Mesodermal cell (in vitro differentiated cells): ENCODE data around the gene SASH1.

Source experiments
- H3K27ac ChIP-seq: 2 replicates; pipeline ENCODE4 v1.7.0; 2013; ENCODE audit warnings: mild to moderate bottlenecking, low read depth, low read length, moderate library complexity; ENCODE audit not compliant: severe bottlenecking
- H3K36me3 ChIP-seq: 2 replicates; pipeline ENCODE4 v1.7.1; 2013; ENCODE audit warnings: mild to moderate bottlenecking, low read length, moderate library complexity; ENCODE audit not compliant: control insufficient read depth, insufficient read depth
- H3K4me1 ChIP-seq: one replicate; pipeline ENCODE4 v1.7.1; 2013; ENCODE audit warnings: mild to moderate bottlenecking, low read length; ENCODE audit not compliant: insufficient read depth, control insufficient read depth, poor library complexity, severe bottlenecking
- H3K4me3 ChIP-seq: 2 replicates; pipeline ENCODE4 v1.7.0; 2013; ENCODE audit warnings: low read length, control low read depth, mild to moderate bottlenecking; ENCODE audit not compliant: insufficient read depth, poor library complexity, severe bottlenecking; ENCODE audit errors: extremely low read depth
- H3K9me3 ChIP-seq: 2 replicates; pipeline ENCODE4 v1.7.1; 2013; ENCODE audit warnings: mild to moderate bottlenecking, low read length, moderate library complexity; ENCODE audit not compliant: control insufficient read depth
- WGBS, 2 experiments: methylation state at CpG; one replicate each; pipeline ENCODE4 v1.1.5; 2013; ENCODE audit warnings: missing lambda C conversion rate in 2 of 2; ENCODE audit not compliant: insufficient coverage in 2 of 2; 5-methylcytosine and 5-hydroxymethylcytosine counted together

Gene SASH1

GRCh38 chr6:148530976-148531375, 188.3 kb downstream of the SASH1 start:
- H3K9me3 ChIP-seq, result no peaks in the 10 kb centered on the region
- H3K27ac ChIP-seq, result peak overlapping the region; percentile 84
- 91 to 94% methylated on average over 3 to 4 of the region's 4 CpGs for WGBS, 2 experiments
- peaks cover 5% of the 10 kb centered on the region for H3K4me1 ChIP-seq
- no peak overlapping the region for H3K4me3 ChIP-seq
- H3K36me3 ChIP-seq, result peaks cover 80% of the 10 kb centered on the region

GRCh38 chr6:148532698-148533097, 190.1 kb downstream of the SASH1 start:
- H3K9me3 ChIP-seq, result no peaks in the 10 kb centered on the region
- WGBS, 2 experiments, result 99% methylated on average over 13 of the region's 13 CpGs
- H3K4me1 ChIP-seq, result peaks cover 5% of the 10 kb centered on the region
- H3K4me3 ChIP-seq, result no peak overlapping the region
- H3K27ac ChIP-seq, result no peak overlapping the region
- H3K36me3 ChIP-seq, result peaks cover 85% of the 10 kb centered on the region

- Histone ChIP-seq H3K9me3 (no peaks in the 10 kb centered on the region), H3K4me3 (no peak overlapping the region), H3K4me1 (peaks cover 5% of the 10 kb centered on the region), H3K27ac (no peak overlapping the region), H3K36me3 (peaks cover 85% of the 10 kb centered on the region)
- WGBS, 2 experiments, result 93 to 95% methylated on average over 21 to 22 of the region's 24 CpGs
Measured at GRCh38 chr6:148533309-148534107, 190.9 kb downstream of the SASH1 start.

DNA sequence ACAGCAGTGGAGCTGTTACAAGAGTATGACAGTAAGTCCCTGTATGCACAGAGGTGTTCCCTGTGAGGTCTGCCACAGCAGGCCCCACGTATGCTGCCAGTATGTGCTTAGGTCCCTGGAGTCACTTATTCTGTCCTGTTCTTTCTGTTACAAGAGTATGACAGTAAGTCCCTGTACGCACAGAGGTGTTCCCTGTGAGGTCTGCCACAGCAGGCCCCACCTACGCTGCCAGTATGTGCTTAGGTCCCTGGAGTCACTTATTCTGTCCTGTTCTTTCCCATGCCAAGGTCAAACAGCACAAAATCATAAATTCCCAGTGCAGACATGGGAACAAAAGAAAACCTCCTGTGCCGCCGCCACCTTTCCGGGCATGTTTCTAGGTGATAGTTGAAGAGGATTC, 192.2 kb downstream of the SASH1 start:
- 91 to 92% methylated on average over 2 to 5 of the region's 6 CpGs for WGBS, 2 experiments
- no peaks in the 10 kb centered on the region for H3K9me3 ChIP-seq
- H3K36me3 ChIP-seq, result peaks cover 81% of the 10 kb centered on the region
- H3K27ac ChIP-seq, result no peak overlapping the region
- peaks cover 5% of the 10 kb centered on the region for H3K4me1 ChIP-seq
- no peak overlapping the region for H3K4me3 ChIP-seq

DNA sequence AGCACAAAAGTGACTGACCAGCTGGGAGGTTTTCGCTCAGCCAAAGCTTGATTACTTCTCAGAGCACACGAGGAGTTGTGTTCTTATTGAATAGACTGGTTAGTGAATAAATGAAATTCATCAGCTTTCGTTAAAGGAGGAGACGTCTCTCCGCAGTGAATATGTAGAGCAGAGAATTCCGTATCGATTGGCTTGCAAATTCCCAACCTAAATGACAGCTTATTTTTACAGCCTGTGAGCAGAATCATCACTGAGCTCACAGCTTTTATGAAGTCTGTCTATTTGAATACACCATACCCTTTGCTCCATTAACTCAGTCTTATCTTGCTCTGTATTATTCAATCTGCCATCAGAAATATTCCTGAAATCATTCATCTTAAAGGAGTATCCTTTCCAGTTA, 192.7 kb downstream of the SASH1 start:
- no peak overlapping the region for H3K4me3 ChIP-seq
- no peak overlapping the region for H3K27ac ChIP-seq
- H3K36me3 ChIP-seq, result peaks cover 86% of the 10 kb centered on the region
- peaks cover 5% of the 10 kb centered on the region for H3K4me1 ChIP-seq
- WGBS, 2 experiments, result 90 to 99% methylated on average over 7 of the region's 7 CpGs
- H3K9me3 ChIP-seq, result no peaks in the 10 kb centered on the region

GRCh38 chr6:148535976-148536375, 193.3 kb downstream of the SASH1 start:
- Histone ChIP-seq H3K4me3 (no peak overlapping the region), H3K4me1 (peaks cover 3% of the 10 kb centered on the region), H3K9me3 (no peaks in the 10 kb centered on the region), H3K27ac (no peak overlapping the region), H3K36me3 (peaks cover 91% of the 10 kb centered on the region)
- WGBS, 2 experiments, result 85 to 100% methylated on average over 1 to 2 of the region's 3 CpGs

DNA sequence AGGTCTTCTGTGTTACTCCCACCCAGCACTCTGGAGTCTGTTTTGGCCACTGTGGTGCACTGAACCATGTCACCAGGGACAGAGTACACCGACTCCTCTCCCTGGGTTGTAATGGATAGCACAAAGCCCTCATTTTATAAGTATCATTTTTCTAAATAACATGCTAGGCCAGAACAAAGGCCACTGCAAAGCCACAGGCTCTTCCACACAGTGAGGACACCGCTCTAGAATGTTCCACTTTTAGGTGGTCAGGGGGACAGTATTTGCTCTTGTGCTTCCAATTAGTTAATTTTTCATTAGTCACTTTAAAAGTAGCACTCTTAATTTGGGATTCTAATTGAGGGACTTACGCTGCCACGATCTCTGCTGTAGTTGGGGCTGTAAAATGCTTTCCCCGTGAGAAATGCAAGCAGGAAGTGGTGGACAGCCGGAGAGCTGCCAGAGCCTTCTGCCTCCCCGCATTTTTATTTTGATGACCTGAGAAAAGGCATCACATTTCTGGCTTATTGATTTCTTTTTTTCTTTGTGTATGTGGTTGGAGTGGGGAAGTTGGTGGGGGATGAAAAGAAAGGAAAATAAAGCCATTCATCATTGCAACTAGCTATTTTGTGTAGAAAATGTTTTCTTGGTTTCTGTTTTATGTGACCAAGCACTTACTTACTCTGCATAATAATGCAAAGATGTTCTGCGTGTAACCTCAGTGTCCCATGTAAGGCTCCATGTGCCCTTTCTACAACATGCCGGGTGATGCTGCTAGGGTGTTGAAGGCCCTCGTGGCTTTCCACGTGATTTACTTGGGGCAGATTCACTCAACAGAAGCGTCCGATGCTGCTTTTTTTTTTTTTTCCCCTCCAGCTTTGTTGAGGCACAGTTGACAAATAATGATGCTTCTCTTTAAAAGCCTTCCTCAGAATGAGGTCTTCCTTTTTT, 195.9 kb downstream of the SASH1 start:
- peak overlapping the region; percentile 31 for H3K27ac ChIP-seq
- no peaks in the 10 kb centered on the region for H3K4me1 ChIP-seq
- H3K9me3 ChIP-seq, result no peaks in the 10 kb centered on the region
- 90 to 92% methylated on average over 12 to 13 of the region's 13 CpGs for WGBS, 2 experiments
- H3K36me3 ChIP-seq, result peaks cover 91% of the 10 kb centered on the region
- H3K4me3 ChIP-seq, result no peak overlapping the region

GRCh38 chr6:148543540-148543939, 200.9 kb downstream of the SASH1 start:
- Histone ChIP-seq H3K4me3 (no peak overlapping the region), H3K36me3 (peaks cover 91% of the 10 kb centered on the region), H3K9me3 (no peaks in the 10 kb centered on the region), H3K4me1 (no peaks in the 10 kb centered on the region), H3K27ac (no peak overlapping the region)
- 95% methylated on average over 4 to 5 of the region's 6 CpGs for WGBS, 2 experiments

DNA sequence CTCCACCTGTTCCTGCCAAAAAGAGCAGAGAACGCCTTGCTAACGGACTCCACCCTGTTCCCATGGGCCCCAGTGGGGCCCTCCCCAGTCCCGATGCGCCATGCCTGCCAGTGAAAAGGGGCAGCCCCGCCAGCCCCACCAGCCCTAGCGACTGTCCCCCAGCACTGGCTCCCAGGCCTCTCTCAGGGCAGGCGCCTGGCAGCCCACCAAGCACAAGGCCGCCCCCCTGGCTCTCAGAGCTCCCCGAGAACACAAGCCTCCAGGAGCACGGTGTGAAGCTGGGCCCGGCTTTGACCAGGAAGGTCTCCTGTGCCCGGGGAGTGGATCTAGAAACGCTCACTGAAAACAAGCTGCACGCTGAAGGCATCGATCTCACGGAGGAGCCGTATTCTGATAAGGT, 201.8 kb downstream of the SASH1 start:
- Histone ChIP-seq H3K4me1 (no peaks in the 10 kb centered on the region), H3K4me3 (no peak overlapping the region), H3K36me3 (peaks cover 97% of the 10 kb centered on the region), H3K9me3 (no peaks in the 10 kb centered on the region), H3K27ac (no peak overlapping the region)
- WGBS, 2 experiments, result 95 to 97% methylated on average over 11 to 15 of the region's 17 CpGs

GRCh38 chr6:148545901-148546300, 203.3 kb downstream of the SASH1 start:
- peaks cover 83% of the 10 kb centered on the region for H3K36me3 ChIP-seq
- H3K27ac ChIP-seq, result no peak overlapping the region
- no peaks in the 10 kb centered on the region for H3K4me1 ChIP-seq
- WGBS, 2 experiments, result 94 to 97% methylated on average over 12 to 14 of the region's 14 CpGs
- H3K4me3 ChIP-seq, result no peak overlapping the region
- H3K9me3 ChIP-seq, result no peaks in the 10 kb centered on the region
